ENCODE measurements around the gene ATP2B3.

ATP2B3 gene

GRCh38 chrX:153514259-153514658 is 3.2 kb upstream of the ATP2B3 start:
- no peaks in the 10 kb centered on the region for H4K20me1 ChIP-seq (ENCODE audit: insufficient read depth, low read length, poor library complexity, severe bottlenecking)
- no peak for TF ChIP-seq CTCF (conservative IDR thresholded peaks at IDR 0.05; ENCODE audit: low read length)
- TF ChIP-seq EZH2phosphoT487 (IDR thresholded peaks at IDR 0.05; ENCODE audit: borderline replicate concordance) = no peak
- no peaks in the 10 kb centered on the region for H3K9me3 ChIP-seq (ENCODE audit: insufficient read depth, low read depth, low read length)

GRCh38 chrX:153515435-153515834 is 2.0 kb upstream of the ATP2B3 start:
- H3F3A ChIP-seq (ENCODE audit: low read depth) = no peaks in the 10 kb centered on the region
- H3K27me3 ChIP-seq (ENCODE audit: insufficient read depth, low read length, poor library complexity, severe bottlenecking) = no peaks in the 10 kb centered on the region
- no peak overlapping the region for H3K4me3 ChIP-seq (ENCODE audit: low read length, poor library complexity, severe bottlenecking)
- no peaks in the 10 kb centered on the region for H3K9me3 ChIP-seq (ENCODE audit: insufficient read depth, low read depth, low read length)
- H2AFZ ChIP-seq (ENCODE audit: low read length) = no peak overlapping the region
- no peak overlapping the region for H3K4me2 ChIP-seq (ENCODE audit: low read depth, low read length, poor library complexity, severe bottlenecking)
- H3K36me3 ChIP-seq (ENCODE audit: insufficient read depth, low read length) = no peaks in the 10 kb centered on the region
- no peaks in the 10 kb centered on the region for H3K79me2 ChIP-seq (ENCODE audit: insufficient read depth, low read length)
- no peaks in the 10 kb centered on the region for H3K9me2 ChIP-seq (replicated peaks; ENCODE audit: low read depth, low read length)
- H4K20me1 ChIP-seq (ENCODE audit: insufficient read depth, low read length, poor library complexity, severe bottlenecking) = no peaks in the 10 kb centered on the region
- TF ChIP-seq CTCF (conservative IDR thresholded peaks at IDR 0.05; ENCODE audit: low read length) (no peak), EZH2phosphoT487 (IDR thresholded peaks at IDR 0.05; ENCODE audit: borderline replicate concordance) (no peak)
- H3K4me1 ChIP-seq (ENCODE audit: insufficient read depth, low read length, poor library complexity, severe bottlenecking) = no peaks in the 10 kb centered on the region
- no peak overlapping the region for H3K9ac ChIP-seq (ENCODE audit: low read depth, low read length, poor library complexity, severe bottlenecking)

More at GRCh38 chrX:153514259-153514658, 3.2 kb upstream of the ATP2B3 start:
- H3K9me2 ChIP-seq (replicated peaks; ENCODE audit: low read depth, low read length) = no peaks in the 10 kb centered on the region
- no peaks in the 10 kb centered on the region for H3K27me3 ChIP-seq (ENCODE audit: insufficient read depth, low read length, poor library complexity, severe bottlenecking)
- H3K4me3 ChIP-seq (ENCODE audit: low read length, poor library complexity, severe bottlenecking) = no peak overlapping the region
- H2AFZ ChIP-seq (ENCODE audit: low read length) = no peak overlapping the region
- no peaks in the 10 kb centered on the region for H3K36me3 ChIP-seq (ENCODE audit: insufficient read depth, low read length)
- no peaks in the 10 kb centered on the region for H3K79me2 ChIP-seq (ENCODE audit: insufficient read depth, low read length)
- H3K9ac ChIP-seq (ENCODE audit: low read depth, low read length, poor library complexity, severe bottlenecking) = no peak overlapping the region
- H3F3A ChIP-seq (ENCODE audit: low read depth) = no peaks in the 10 kb centered on the region
- H3K4me1 ChIP-seq (ENCODE audit: insufficient read depth, low read length, poor library complexity, severe bottlenecking) = no peaks in the 10 kb centered on the region
- H3K4me2 ChIP-seq (ENCODE audit: low read depth, low read length, poor library complexity, severe bottlenecking) = no peak overlapping the region

GRCh38 chrX:153516073-153516472 is 1.4 kb upstream of the ATP2B3 start:
- TF ChIP-seq CTCF (conservative IDR thresholded peaks at IDR 0.05; ENCODE audit: low read length) = no peak
- no peak for TF ChIP-seq EZH2phosphoT487 (IDR thresholded peaks at IDR 0.05; ENCODE audit: borderline replicate concordance)
- Histone ChIP-seq H2AFZ (ENCODE audit: low read length) (no peak overlapping the region), H3K27me3 (ENCODE audit: insufficient read depth, low read length, poor library complexity, severe bottlenecking) (no peaks in the 10 kb centered on the region), H3K4me1 (ENCODE audit: insufficient read depth, low read length, poor library complexity, severe bottlenecking) (no peaks in the 10 kb centered on the region), H3K4me2 (ENCODE audit: low read depth, low read length, poor library complexity, severe bottlenecking) (no peak overlapping the region), H4K20me1 (ENCODE audit: insufficient read depth, low read length, poor library complexity, severe bottlenecking) (no peaks in the 10 kb centered on the region), H3K9me3 (ENCODE audit: insufficient read depth, low read depth, low read length) (no peaks in the 10 kb centered on the region), H3K9me2 (replicated peaks; ENCODE audit: low read depth, low read length) (no peaks in the 10 kb centered on the region), H3K36me3 (ENCODE audit: insufficient read depth, low read length) (no peaks in the 10 kb centered on the region), H3K79me2 (ENCODE audit: insufficient read depth, low read length) (no peaks in the 10 kb centered on the region), H3K9ac (ENCODE audit: low read depth, low read length, poor library complexity, severe bottlenecking) (no peak overlapping the region), H3K4me3 (ENCODE audit: low read length, poor library complexity, severe bottlenecking) (no peak overlapping the region), H3F3A (ENCODE audit: low read depth) (no peaks in the 10 kb centered on the region)
